Endothelial cell (in vitro differentiated cells): ENCODE results near the gene ARID3A. TPM values are rescaled to one million over a fixed set of nuclear protein-coding genes. Genes with fewer than 3 reads are reported as not detected.
"Not testable (repeated sequence)": the region's sequence is repeated elsewhere in the genome, so short reads cannot be mapped to it uniquely, and the experiment has no call there.

ENCODE experiments used
- DNase-seq: peaks from one replicate; pipeline ENCODE4 v3.0.0; 2021; ENCODE audit warnings: low spot score
- H3K27ac Mint-ChIP-seq: one replicate; pipeline ENCODE4 v1.8.0; 2021; ENCODE audit warnings: mixed read lengths, inconsistent platforms; ENCODE audit not compliant: unreplicated experiment
- H3K27me3 Mint-ChIP-seq: one replicate; pipeline ENCODE4 v1.8.0; 2021; ENCODE audit warnings: mild to moderate bottlenecking, moderate library complexity, mixed read lengths, inconsistent platforms; ENCODE audit not compliant: unreplicated experiment
- H3K36me3 Mint-ChIP-seq: one replicate; pipeline ENCODE4 v1.8.0; 2021; ENCODE audit warnings: mild to moderate bottlenecking, low read depth, mixed read lengths, inconsistent platforms; ENCODE audit not compliant: unreplicated experiment
- H3K4me1 Mint-ChIP-seq: one replicate; pipeline ENCODE4 v1.8.0; 2021; ENCODE audit warnings: mild to moderate bottlenecking, mixed read lengths, inconsistent platforms; ENCODE audit not compliant: unreplicated experiment
- H3K4me3 Mint-ChIP-seq: one replicate; pipeline ENCODE4 v1.8.0; 2021; ENCODE audit warnings: mild to moderate bottlenecking, mixed read lengths, inconsistent platforms; ENCODE audit not compliant: unreplicated experiment
- H3K9me3 Mint-ChIP-seq: one replicate; pipeline ENCODE4 v1.8.0; 2021; ENCODE audit warnings: mixed read lengths, inconsistent platforms; ENCODE audit not compliant: unreplicated experiment
- CTCF ChIP-seq: fragments of 200-600 bp; sonication (generic); IDR thresholded peaks from one replicate; pipeline ENCODE4 v1.5.0; 2021; ENCODE audit warnings: antibody characterized with exemption; ENCODE audit not compliant: unreplicated experiment
- total RNA-seq: library from RNA; stranded (reverse); fragmentation: NEBNext Ultra II Directional; extraction: Animal tissue kit (Norgen Biotek cat#: 25700); gene quantifications from one replicate; pipeline ENCODE4 v1.2.1, GENCODE V29; 2021; ENCODE audit not compliant: unreplicated experiment

ARID3A gene
- total RNA-seq, 1 donor from 2014 or later: 108 TPM

- Mint-ChIP-seq H3K27ac (peak overlapping the region; percentile 82), H3K36me3 (peaks cover 3% of the 10 kb centered on the region), H3K9me3 (no peaks in the 10 kb centered on the region), H3K27me3 (peaks cover 7% of the 10 kb centered on the region), H3K4me1 (peaks cover 20% of the 10 kb centered on the region), H3K4me3 (peak overlapping the region; percentile 96)
- no peak for DNase-seq
- no peak for TF ChIP-seq CTCF
Observed at GRCh38 chr19:1019980-1020867, 94.4 kb downstream of the ARID3A start.

- Mint-ChIP-seq H3K4me3 (peak within 1 kb of the TSS; percentile 96), H3K36me3 (peaks cover 3% of the 10 kb centered on the region), H3K9me3 (no peaks in the 10 kb centered on the region), H3K27ac (peak within 1 kb of the TSS; percentile 98), H3K4me1 (peaks cover 20% of the 10 kb centered on the region), H3K27me3 (peaks cover 6% of the 10 kb centered on the region)
- no peak for TF ChIP-seq CTCF
- DNase-seq: peak; percentile 96
Observed at GRCh38 chr19:1020868-1021425, 95.1 kb downstream of the ARID3A start, which contains the start of gene TMEM259. TMEM259 (minus strand) TSS chr19:1021123; CDS start chr19:1020996, 127 bp downstream.

GRCh38 chr19:1023883-1024188 is 98.0 kb downstream of the ARID3A start:
- peaks cover 11% of the 10 kb centered on the region for H3K4me1 Mint-ChIP-seq
- not testable (repeated sequence) for H3K27me3 Mint-ChIP-seq, H3K36me3 Mint-ChIP-seq, H3K9me3 Mint-ChIP-seq, DNase-seq, H3K4me3 Mint-ChIP-seq, H3K27ac Mint-ChIP-seq

- H3K27me3 Mint-ChIP-seq, H3K9me3 Mint-ChIP-seq, DNase-seq, H3K27ac Mint-ChIP-seq, H3K36me3 Mint-ChIP-seq: not testable (repeated sequence)
- Mint-ChIP-seq H3K4me3 (peak overlapping the region; percentile 82), H3K4me1 (peaks cover 12% of the 10 kb centered on the region)
Observed at GRCh38 chr19:1025080-1025479, 99.2 kb downstream of the ARID3A start.

Other genes with a start within 250 kb of the ARID3A start
- 6.5 TPM for gene FSTL3, start 249.6 kb upstream of the ARID3A start, total RNA-seq
- gene PRSS57, start 230.6 kb upstream of the ARID3A start, total RNA-seq: not detected
- gene PALM, start 217.1 kb upstream of the ARID3A start, total RNA-seq: 42.0 TPM
- gene MISP, start 174.9 kb upstream of the ARID3A start, total RNA-seq: not detected
- gene PTBP1, start 128.6 kb upstream of the ARID3A start, total RNA-seq: 614 TPM
- 17.6 TPM for gene PLPPR3, start 104.1 kb upstream of the ARID3A start, total RNA-seq
- 0.21 TPM for gene AZU1, start 98.2 kb upstream of the ARID3A start, total RNA-seq
- gene PRTN3, start 85.0 kb upstream of the ARID3A start, total RNA-seq: not detected
- gene ELANE, start 73.7 kb upstream of the ARID3A start, total RNA-seq: not detected
- gene CFD, start 66.4 kb upstream of the ARID3A start, total RNA-seq: 0.46 TPM
- gene MED16, start 32.8 kb upstream of the ARID3A start, total RNA-seq: 66.5 TPM
- gene RNU6-9, start 32.6 kb upstream of the ARID3A start, total RNA-seq: not detected
- 40.6 TPM for gene R3HDM4, start 12.8 kb upstream of the ARID3A start, total RNA-seq
- not detected for gene KISS1R, start 8.7 kb upstream of the ARID3A start, total RNA-seq
- 53.1 TPM for gene WDR18, start 58.3 kb downstream of the ARID3A start, total RNA-seq
- gene GRIN3B, start 74.4 kb downstream of the ARID3A start, total RNA-seq: 0.95 TPM
- gene TMEM259, start 95.1 kb downstream of the ARID3A start, total RNA-seq: 182 TPM
- gene RNU6-2, start 95.5 kb downstream of the ARID3A start, total RNA-seq: not detected
- 456 TPM for gene CNN2, start 100.6 kb downstream of the ARID3A start, total RNA-seq
- gene ABCA7, start 114.1 kb downstream of the ARID3A start, total RNA-seq: 16.3 TPM
- gene ARHGAP45, start 141.1 kb downstream of the ARID3A start, total RNA-seq: 2.4 TPM
- 166 TPM for gene POLR2E, start 169.3 kb downstream of the ARID3A start, total RNA-seq
- 330 TPM for gene GPX4, start 178.0 kb downstream of the ARID3A start, total RNA-seq
- gene SBNO2, start 248.2 kb downstream of the ARID3A start, total RNA-seq: 46.4 TPM